Measurements from ENCODE around the gene PALM2AKAP2.
"Not testable (repeated sequence)": the region's sequence is repeated elsewhere in the genome, so short reads cannot be mapped to it uniquely, and the experiment has no call there.

Gene PALM2AKAP2

GRCh38 chr9:109817846-109818472, 38.0 kb downstream of the PALM2AKAP2 start:
- H3K36me3 ChIP-seq (ENCODE audit: insufficient read depth, low read length), result no peaks in the 10 kb centered on the region
- no peak overlapping the region for H3K4me3 ChIP-seq (ENCODE audit: low read depth, low read length, poor library complexity, severe bottlenecking)
- H2AFZ ChIP-seq (ENCODE audit: low read length), result no peak overlapping the region
- no peaks in the 10 kb centered on the region for H3K27me3 ChIP-seq (ENCODE audit: insufficient read depth, low read length)
- H3K4me1 ChIP-seq (ENCODE audit: insufficient read depth, low read length, severe bottlenecking), result no peaks in the 10 kb centered on the region
- H3K9ac ChIP-seq (ENCODE audit: low read length), result no peak overlapping the region
- H3K4me2 ChIP-seq (ENCODE audit: low read length), result no peak overlapping the region
- H3K9me3 ChIP-seq (ENCODE audit: low read length), result no peaks in the 10 kb centered on the region
- no peaks in the 10 kb centered on the region for H3K9me2 ChIP-seq (ENCODE audit: low read depth, low read length)
- no peaks in the 10 kb centered on the region for H3K79me2 ChIP-seq (ENCODE audit: insufficient read depth, low read length)
- no peaks in the 10 kb centered on the region for H4K20me1 ChIP-seq (ENCODE audit: insufficient read depth, low read length)
- H3F3A ChIP-seq (ENCODE audit: insufficient read depth, low read length), result no peaks in the 10 kb centered on the region
- no peak overlapping the region for H3K27ac ChIP-seq (ENCODE audit: low read depth, low read length, poor library complexity, severe bottlenecking)
- peak; percentile 93 for TF ChIP-seq CTCF (IDR thresholded peaks at IDR 0.05; ENCODE audit: low read length)
- TF ChIP-seq EZH2 (IDR thresholded peaks at IDR 0.05; ENCODE audit: borderline replicate concordance, low read length), result no peak

GRCh38 chr9:109821711-109822110, 41.7 kb downstream of the PALM2AKAP2 start:
- no peak for TF ChIP-seq CTCF (IDR thresholded peaks at IDR 0.05; ENCODE audit: low read length)
- TF ChIP-seq EZH2 (IDR thresholded peaks at IDR 0.05; ENCODE audit: borderline replicate concordance, low read length), result no peak
- no peak overlapping the region for H3K9ac ChIP-seq (ENCODE audit: low read length)
- H3K79me2 ChIP-seq (ENCODE audit: insufficient read depth, low read length), result no peaks in the 10 kb centered on the region
- no peaks in the 10 kb centered on the region for H3K27me3 ChIP-seq (ENCODE audit: insufficient read depth, low read length)
- no peak overlapping the region for H3K27ac ChIP-seq (ENCODE audit: low read depth, low read length, poor library complexity, severe bottlenecking)
- no peaks in the 10 kb centered on the region for H3K36me3 ChIP-seq (ENCODE audit: insufficient read depth, low read length)
- H3K4me1 ChIP-seq (ENCODE audit: insufficient read depth, low read length, severe bottlenecking), result no peaks in the 10 kb centered on the region
- H3K4me2 ChIP-seq (ENCODE audit: low read length), result no peak overlapping the region
- H3F3A ChIP-seq (ENCODE audit: insufficient read depth, low read length), result no peaks in the 10 kb centered on the region
- H2AFZ ChIP-seq (ENCODE audit: low read length), result no peak overlapping the region
- H4K20me1 ChIP-seq (ENCODE audit: insufficient read depth, low read length), result no peaks in the 10 kb centered on the region
- H3K9me2 ChIP-seq (ENCODE audit: low read depth, low read length), result no peaks in the 10 kb centered on the region
- no peaks in the 10 kb centered on the region for H3K9me3 ChIP-seq (ENCODE audit: low read length)
- H3K4me3 ChIP-seq (ENCODE audit: low read depth, low read length, poor library complexity, severe bottlenecking), result no peak overlapping the region

GRCh38 chr9:109825383-109825782, 45.4 kb downstream of the PALM2AKAP2 start:
- H4K20me1 ChIP-seq (ENCODE audit: insufficient read depth, low read length), result not testable (repeated sequence)

GRCh38 chr9:109826559-109826958, 46.6 kb downstream of the PALM2AKAP2 start:
- no peaks in the 10 kb centered on the region for H3F3A ChIP-seq (ENCODE audit: insufficient read depth, low read length)
- H3K9me2 ChIP-seq (ENCODE audit: low read depth, low read length), result no peaks in the 10 kb centered on the region
- no peaks in the 10 kb centered on the region for H3K79me2 ChIP-seq (ENCODE audit: insufficient read depth, low read length)
- TF ChIP-seq CTCF (IDR thresholded peaks at IDR 0.05; ENCODE audit: low read length), result no peak
- TF ChIP-seq EZH2 (IDR thresholded peaks at IDR 0.05; ENCODE audit: borderline replicate concordance, low read length), result no peak
- H3K9ac ChIP-seq (ENCODE audit: low read length), result no peak overlapping the region
- H3K4me3 ChIP-seq (ENCODE audit: low read depth, low read length, poor library complexity, severe bottlenecking), result no peak overlapping the region
- no peaks in the 10 kb centered on the region for H3K27me3 ChIP-seq (ENCODE audit: insufficient read depth, low read length)
- H3K27ac ChIP-seq (ENCODE audit: low read depth, low read length, poor library complexity, severe bottlenecking), result no peak overlapping the region
- no peaks in the 10 kb centered on the region for H3K36me3 ChIP-seq (ENCODE audit: insufficient read depth, low read length)
- H4K20me1 ChIP-seq (ENCODE audit: insufficient read depth, low read length), result no peaks in the 10 kb centered on the region
- H3K9me3 ChIP-seq (ENCODE audit: low read length), result no peaks in the 10 kb centered on the region
- no peak overlapping the region for H2AFZ ChIP-seq (ENCODE audit: low read length)
- H3K4me1 ChIP-seq (ENCODE audit: insufficient read depth, low read length, severe bottlenecking), result no peaks in the 10 kb centered on the region
- no peak overlapping the region for H3K4me2 ChIP-seq (ENCODE audit: low read length)

More at GRCh38 chr9:109825383-109825782, 45.4 kb downstream of the PALM2AKAP2 start:
- H3K9me3 ChIP-seq (ENCODE audit: low read length); H3K4me2 ChIP-seq (ENCODE audit: low read length); H3K9ac ChIP-seq (ENCODE audit: low read length); H3K9me2 ChIP-seq (ENCODE audit: low read depth, low read length); H3K79me2 ChIP-seq (ENCODE audit: insufficient read depth, low read length); H3K4me1 ChIP-seq (ENCODE audit: insufficient read depth, low read length, severe bottlenecking); H3F3A ChIP-seq (ENCODE audit: insufficient read depth, low read length); H3K36me3 ChIP-seq (ENCODE audit: insufficient read depth, low read length); H3K27ac ChIP-seq (ENCODE audit: low read depth, low read length, poor library complexity, severe bottlenecking); H2AFZ ChIP-seq (ENCODE audit: low read length); H3K27me3 ChIP-seq (ENCODE audit: insufficient read depth, low read length); H3K4me3 ChIP-seq (ENCODE audit: low read depth, low read length, poor library complexity, severe bottlenecking): not testable (repeated sequence)

Data from OCI-LY1 (cell line).